PC-3 (cell line): Measurements from ENCODE around the gene WNK2. TPM values are rescaled to one million over a fixed set of nuclear protein-coding genes. Genes with fewer than 3 reads are reported as not detected.

Experiments used
- ATAC-seq: fragments of 200-7000 bp; cut with Tn5 transposase; 2 replicates; pipeline ENCODE4 v1.9.1; 2020; ENCODE audit warnings: mild to moderate bottlenecking, moderate library complexity
- BruUV-seq: library from RNA; stranded (reverse); fragments of 400-500 nt; replicated peaks from 2 replicates; lab custom pipeline; 2021; lab: Mats Ljungman, UMichigan
- CTCF ChIA-PET: fragments of 300-600 bp; sonication (Branson Sonifier 250); formaldehyde crosslinking; loops from one replicate; lab custom pipeline; 2022; ENCODE audit warnings: antibody characterized with exemption; lab: Charles Lee
- POLR2A ChIA-PET: fragments of 300-600 bp; sonication (Branson Sonifier 250); formaldehyde crosslinking; loops from one replicate; lab custom pipeline; 2022; ENCODE audit warnings: antibody characterized with exemption; ENCODE audit not compliant: unreplicated experiment; lab: Charles Lee
- DNase-seq: peaks from one replicate; pipeline ENCODE4 v3.0.0-alpha.2; 2015
- H2AFZ ChIP-seq: fragments of 300-600 bp; sonication (generic); 2 replicates; pipeline ENCODE4 v1.6.0; 2016; ENCODE audit warnings: antibody characterized with exemption, low read length
- H3F3A ChIP-seq: fragments of 300-600 bp; sonication (generic); one replicate; pipeline ENCODE4 v1.6.0; 2017; ENCODE audit warnings: antibody characterized with exemption, low read length, control low read depth, mild to moderate bottlenecking; ENCODE audit not compliant: unreplicated experiment
- H3K27ac ChIP-seq: fragments of 300-600 bp; sonication (generic); 2 replicates; pipeline ENCODE4 v1.5.1; 2016; ENCODE audit warnings: mild to moderate bottlenecking, low read length
- H3K27me3 ChIP-seq: fragments of 300-600 bp; sonication (generic); 2 replicates; pipeline ENCODE4 v1.6.1; 2016; ENCODE audit warnings: low read length, mixed read lengths
- H3K36me3 ChIP-seq: fragments of 300-600 bp; sonication (generic); 2 replicates; pipeline ENCODE4 v1.6.1; 2016; ENCODE audit warnings: low read depth, mixed run types, low read length, mixed read lengths
- H3K4me1 ChIP-seq: fragments of 300-600 bp; sonication (generic); 2 replicates; pipeline ENCODE4 v1.5.1; 2016; ENCODE audit warnings: low read length; ENCODE audit not compliant: insufficient read depth
- H3K4me2 ChIP-seq: fragments of 300-600 bp; sonication (generic); 2 replicates; pipeline ENCODE4 v1.6.0; 2016; ENCODE audit warnings: low read length
- H3K4me3 ChIP-seq: fragments of 300-600 bp; sonication (generic); 2 replicates; pipeline ENCODE4 v1.5.1; 2016; ENCODE audit warnings: mild to moderate bottlenecking, low read length, mixed read lengths
- H3K79me2 ChIP-seq: fragments of 300-600 bp; sonication (generic); 2 replicates; pipeline ENCODE4 v1.6.1; 2017; ENCODE audit warnings: low read length, mixed read lengths
- H3K9ac ChIP-seq: fragments of 300-600 bp; sonication (generic); 2 replicates; pipeline ENCODE4 v1.6.0; 2016; ENCODE audit warnings: mild to moderate bottlenecking, low read length
- H3K9me2 ChIP-seq: fragments of 300-600 bp; sonication (generic); replicated peaks from 2 replicates; pipeline ENCODE4 v1.6.1; 2016; ENCODE audit warnings: mixed run types, low read length, mixed read lengths
- H3K9me3 ChIP-seq: fragments of 300-600 bp; sonication (generic); 2 replicates; pipeline ENCODE4 v1.6.1; 2016; ENCODE audit warnings: low read length, mixed read lengths
- H4K20me1 ChIP-seq: fragments of 300-600 bp; sonication (generic); 2 replicates; pipeline ENCODE4 v1.6.1; 2016; ENCODE audit warnings: low read length, mixed read lengths
- EZH2 ChIP-seq: fragments of 300-600 bp; sonication (generic); IDR thresholded peaks from one replicate; pipeline ENCODE4 v1.6.1; 2017; ENCODE audit warnings: antibody characterized with exemption, mild to moderate bottlenecking, low read length; ENCODE audit not compliant: unreplicated experiment
- EZH2phosphoT487 ChIP-seq: fragments of 300-600 bp; sonication (generic); IDR thresholded peaks from 2 replicates; pipeline ENCODE4 v1.6.1; 2018; ENCODE audit warnings: mild to moderate bottlenecking, antibody characterized with exemption, low read length, borderline replicate concordance
- intact Hi-C: fragments of 100-400 bp; cut with micrococcal nuclease; formaldehyde crosslinking; loops from 2 replicates; pipeline ENCODE4 v1.9.0; 2023
- total RNA-seq: library from RNA; depleted of rRNA; stranded (reverse); fragments of >200 nt; gene quantifications from 2 replicates; pipeline ENCODE4 v1.2.3, GENCODE V29; 2014
- TF ChIP-seq, protein P1 (sequence below): fragments of 300-600 bp; sonication (generic); conservative IDR thresholded peaks from 2 replicates; pipeline ENCODE4 v1.5.1; 2017; ENCODE audit warnings: antibody characterized with exemption, low read depth, mild to moderate bottlenecking, low read length

The WNK2 gene
- total RNA-seq, 1 experiment from 2014 or later, result 11.7 TPM

DNA sequence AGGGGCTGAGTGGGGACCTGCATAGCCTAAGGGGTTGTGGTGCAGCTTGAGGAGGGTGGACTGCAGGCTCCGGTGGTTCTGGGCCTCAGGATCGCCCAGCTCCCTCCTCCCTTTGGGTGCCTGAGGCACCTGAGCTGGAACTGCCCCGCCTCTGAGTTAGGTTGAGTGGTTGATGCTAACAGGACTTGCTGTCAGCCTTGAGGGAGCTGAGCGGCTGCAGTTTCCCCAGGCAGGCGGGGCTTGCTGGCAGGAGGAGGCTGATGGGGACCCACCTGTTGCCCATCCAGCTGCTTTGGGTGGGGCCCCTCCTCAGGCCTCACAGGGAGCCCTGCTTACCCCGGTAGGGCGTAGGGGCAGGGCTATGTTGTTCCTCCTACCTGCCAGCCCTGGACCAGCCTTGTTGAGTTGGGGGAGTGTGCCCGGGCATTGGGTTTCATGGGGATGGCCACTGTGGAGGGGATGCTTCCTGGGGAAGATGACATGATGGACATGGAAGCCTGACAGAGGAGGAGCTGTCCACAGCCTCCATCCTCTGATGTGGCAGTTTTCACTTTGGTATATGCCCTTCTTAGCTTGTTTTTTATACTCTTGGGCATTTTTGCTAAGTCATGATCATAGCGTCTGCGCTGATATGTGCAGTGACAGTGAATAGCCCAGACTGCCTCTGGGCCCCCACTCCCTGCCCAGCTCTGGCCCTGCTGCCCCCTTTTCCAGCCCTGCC is 14.3 kb downstream of the WNK2 start:
- POLR2A ChIA-PET, result no interaction called here
- no peaks in the 10 kb centered on the region for H3K36me3 ChIP-seq
- intact Hi-C loops, result no loop called here
- ATAC-seq (no peak), DNase-seq (no peak)
- H3K4me3 ChIP-seq, result no peak overlapping the region
- H3K4me2 ChIP-seq, result no peak overlapping the region
- H4K20me1 ChIP-seq, result no peaks in the 10 kb centered on the region
- no peaks in the 10 kb centered on the region for H3F3A ChIP-seq
- no peaks in the 10 kb centered on the region for H3K9me3 ChIP-seq
- CTCF ChIA-PET, result no interaction called here
- H3K9me2 ChIP-seq, result no peaks in the 10 kb centered on the region
- H3K9ac ChIP-seq, result no peak overlapping the region
- no peak overlapping the region for H2AFZ ChIP-seq
- peaks cover 14% of the 10 kb centered on the region for H3K4me1 ChIP-seq
- no TSS peak for BruUV-seq
- no peak for TF ChIP-seq EZH2phosphoT487
- TF ChIP-seq, protein P1, sequence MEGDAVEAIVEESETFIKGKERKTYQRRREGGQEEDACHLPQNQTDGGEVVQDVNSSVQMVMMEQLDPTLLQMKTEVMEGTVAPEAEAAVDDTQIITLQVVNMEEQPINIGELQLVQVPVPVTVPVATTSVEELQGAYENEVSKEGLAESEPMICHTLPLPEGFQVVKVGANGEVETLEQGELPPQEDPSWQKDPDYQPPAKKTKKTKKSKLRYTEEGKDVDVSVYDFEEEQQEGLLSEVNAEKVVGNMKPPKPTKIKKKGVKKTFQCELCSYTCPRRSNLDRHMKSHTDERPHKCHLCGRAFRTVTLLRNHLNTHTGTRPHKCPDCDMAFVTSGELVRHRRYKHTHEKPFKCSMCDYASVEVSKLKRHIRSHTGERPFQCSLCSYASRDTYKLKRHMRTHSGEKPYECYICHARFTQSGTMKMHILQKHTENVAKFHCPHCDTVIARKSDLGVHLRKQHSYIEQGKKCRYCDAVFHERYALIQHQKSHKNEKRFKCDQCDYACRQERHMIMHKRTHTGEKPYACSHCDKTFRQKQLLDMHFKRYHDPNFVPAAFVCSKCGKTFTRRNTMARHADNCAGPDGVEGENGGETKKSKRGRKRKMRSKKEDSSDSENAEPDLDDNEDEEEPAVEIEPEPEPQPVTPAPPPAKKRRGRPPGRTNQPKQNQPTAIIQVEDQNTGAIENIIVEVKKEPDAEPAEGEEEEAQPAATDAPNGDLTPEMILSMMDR, result no peak
- no peak for TF ChIP-seq EZH2
- H3K27me3 ChIP-seq, result no peaks in the 10 kb centered on the region
- H3K79me2 ChIP-seq, result peaks cover 62% of the 10 kb centered on the region
- no peak overlapping the region for H3K27ac ChIP-seq

DNA sequence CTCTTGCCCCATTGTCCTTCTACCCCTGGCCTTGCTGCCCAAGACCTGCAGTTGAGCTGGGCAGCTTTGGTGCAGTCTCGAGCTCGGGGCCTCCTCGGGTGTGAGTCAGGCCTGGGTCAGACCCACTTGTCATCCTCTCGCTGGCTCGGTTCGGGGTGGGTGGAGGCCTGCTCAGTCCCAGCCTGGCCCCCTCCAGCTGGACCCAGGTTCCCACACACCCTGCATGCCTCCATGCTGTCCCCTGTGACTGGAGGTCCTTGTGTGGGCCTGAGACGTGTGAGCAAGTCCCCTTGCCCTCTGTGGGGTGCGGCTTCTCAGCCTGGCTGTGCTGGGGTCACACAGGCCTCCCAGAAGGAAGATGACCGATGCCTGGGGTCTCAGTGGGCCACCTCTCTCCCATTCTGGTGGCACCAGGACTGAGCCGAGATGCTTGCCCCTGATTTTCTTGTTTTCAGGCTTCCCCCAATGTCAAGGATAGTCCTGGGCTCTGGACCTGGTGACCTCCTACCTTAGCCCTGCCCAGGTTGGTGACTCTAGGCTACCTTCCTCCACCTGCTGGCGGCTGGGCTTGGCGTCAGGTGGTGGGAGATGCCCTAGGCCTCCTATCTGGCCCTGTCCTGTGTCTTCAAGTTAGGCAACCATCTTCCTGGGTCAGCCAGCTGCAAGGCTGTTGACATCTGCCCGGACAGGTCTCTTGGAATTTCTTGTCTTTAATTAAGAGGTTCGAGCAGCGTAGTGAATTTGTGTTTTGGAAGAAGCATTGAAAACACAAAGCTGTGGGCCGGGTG is 15.1 kb downstream of the WNK2 start:
- Histone ChIP-seq H3K27ac (no peak overlapping the region), H3K9me2 (no peaks in the 10 kb centered on the region), H3K4me3 (no peak overlapping the region), H3K27me3 (no peaks in the 10 kb centered on the region), H3K9ac (no peak overlapping the region), H3F3A (no peaks in the 10 kb centered on the region), H3K79me2 (peaks cover 62% of the 10 kb centered on the region), H3K36me3 (no peaks in the 10 kb centered on the region), H3K4me1 (peaks cover 14% of the 10 kb centered on the region), H3K4me2 (no peak overlapping the region), H4K20me1 (no peaks in the 10 kb centered on the region), H2AFZ (no peak overlapping the region), H3K9me3 (no peaks in the 10 kb centered on the region)
- intact Hi-C loops, result no loop called here
- TF ChIP-seq EZH2phosphoT487 (no peak), EZH2 (no peak)
- TF ChIP-seq, protein P1, result no peak
- CTCF ChIA-PET, result no interaction called here
- no TSS peak for BruUV-seq
- POLR2A ChIA-PET, result no interaction called here
- ATAC-seq (no peak), DNase-seq (no peak)

DNA sequence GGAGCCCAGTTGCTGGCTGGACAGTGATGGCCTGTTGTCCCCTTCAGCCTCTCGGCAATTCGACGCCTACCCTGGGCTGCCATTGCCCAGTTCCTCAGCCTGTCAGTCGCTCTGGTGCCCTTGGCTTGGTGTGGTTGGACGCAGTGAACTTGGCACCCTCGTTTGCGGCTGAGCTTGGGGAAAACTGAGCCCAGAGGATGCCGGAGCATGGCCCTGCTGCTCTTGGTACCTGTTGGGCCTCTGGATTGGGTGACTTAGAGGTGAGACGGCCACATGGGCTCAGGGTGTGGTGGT is 16.5 kb downstream of the WNK2 start:
- Histone ChIP-seq H4K20me1 (no peaks in the 10 kb centered on the region), H3K27ac (no peak overlapping the region), H3K27me3 (no peaks in the 10 kb centered on the region), H2AFZ (no peak overlapping the region), H3K36me3 (no peaks in the 10 kb centered on the region), H3K9me3 (no peaks in the 10 kb centered on the region), H3K9ac (no peak overlapping the region), H3K4me3 (no peak overlapping the region), H3K4me2 (no peak overlapping the region), H3K79me2 (peaks cover 62% of the 10 kb centered on the region), H3F3A (no peaks in the 10 kb centered on the region), H3K4me1 (peaks cover 14% of the 10 kb centered on the region), H3K9me2 (no peaks in the 10 kb centered on the region)
- ChIA-PET CTCF (no interaction called here), POLR2A (no interaction called here)
- TF ChIP-seq, protein P1, result no peak
- no peak for ATAC-seq
- DNase-seq, result no peak
- intact Hi-C loops, result no loop called here
- no TSS peak for BruUV-seq
